Spleen (tissue), 7 donors: Measurements from ENCODE around the gene SLC9C2.
"Not testable (repeated sequence)": the region's sequence is repeated elsewhere in the genome, so short reads cannot be mapped to it uniquely, and the experiment has no call there.

ENCODE experiments used
- POLR2A ChIP-seq, 3 donors: fragments of 450-650 bp; IDR thresholded peaks; one replicate each; pipeline ENCODE4 v1.5.1; 2017; ENCODE audit warnings: antibody characterized with exemption in 3 of 3, mild to moderate bottlenecking in 1 of 3
- POLR2AphosphoS5 ChIP-seq, 3 donors: sonication (generic); formaldehyde crosslinking; IDR thresholded peaks; one replicate each; pipeline ENCODE4 v1.5.1; 2017; ENCODE audit warnings: antibody characterized with exemption in 3 of 3
- TF ChIP-seq, protein P1 (sequence below), 11 experiments: fragments of 200-600 bp in 7 of 11; fragments of 450-650 bp in 4 of 11; sonication (generic) in 4 of 11; IDR thresholded peaks in 8 of 11; conservative IDR thresholded peaks in 3 of 11; 1 replicate in 7 of 11; 2 replicates in 4 of 11; pipeline versions ENCODE4 v1.4.0 to v1.8.0; 2016 to 2021; ENCODE audit warnings: antibody characterized with exemption in 11 of 11, inconsistent platforms in 4 of 11, mild to moderate bottlenecking in 1 of 11
- donor health status: DM: no; HTN: no; CAD: no; lungs with moderate emphysema.
- donor health status: DM: no; HTN: no; CAD: no.
- donor health status: DM: no; HTN: no; CAD: no.

DNA sequence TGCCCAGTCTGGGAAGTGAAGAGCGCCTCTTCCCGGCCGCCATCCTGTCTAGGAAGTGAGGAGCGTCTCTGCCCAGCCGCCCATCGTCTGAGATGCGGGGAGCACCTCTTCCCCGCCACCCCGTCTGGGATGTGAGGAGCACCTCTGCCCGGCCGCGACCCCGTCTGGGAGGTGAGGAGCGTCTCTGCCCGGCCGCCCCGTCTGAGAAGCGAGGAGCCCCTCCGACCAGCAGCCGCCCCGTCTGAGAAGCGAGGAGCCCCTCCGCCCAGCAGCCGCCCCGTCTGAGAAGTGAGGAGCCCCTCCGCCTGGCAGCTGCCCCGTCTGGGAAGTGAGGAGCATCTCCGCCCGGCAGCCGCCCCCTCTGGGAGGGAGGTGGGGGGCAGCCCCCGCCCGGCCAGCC is 10.2 kb upstream of the SLC9C2 start:
- TF ChIP-seq POLR2A, POLR2AphosphoS5 (IDR thresholded peaks at IDR 0.05): not testable (repeated sequence)
- TF ChIP-seq, protein P1, sequence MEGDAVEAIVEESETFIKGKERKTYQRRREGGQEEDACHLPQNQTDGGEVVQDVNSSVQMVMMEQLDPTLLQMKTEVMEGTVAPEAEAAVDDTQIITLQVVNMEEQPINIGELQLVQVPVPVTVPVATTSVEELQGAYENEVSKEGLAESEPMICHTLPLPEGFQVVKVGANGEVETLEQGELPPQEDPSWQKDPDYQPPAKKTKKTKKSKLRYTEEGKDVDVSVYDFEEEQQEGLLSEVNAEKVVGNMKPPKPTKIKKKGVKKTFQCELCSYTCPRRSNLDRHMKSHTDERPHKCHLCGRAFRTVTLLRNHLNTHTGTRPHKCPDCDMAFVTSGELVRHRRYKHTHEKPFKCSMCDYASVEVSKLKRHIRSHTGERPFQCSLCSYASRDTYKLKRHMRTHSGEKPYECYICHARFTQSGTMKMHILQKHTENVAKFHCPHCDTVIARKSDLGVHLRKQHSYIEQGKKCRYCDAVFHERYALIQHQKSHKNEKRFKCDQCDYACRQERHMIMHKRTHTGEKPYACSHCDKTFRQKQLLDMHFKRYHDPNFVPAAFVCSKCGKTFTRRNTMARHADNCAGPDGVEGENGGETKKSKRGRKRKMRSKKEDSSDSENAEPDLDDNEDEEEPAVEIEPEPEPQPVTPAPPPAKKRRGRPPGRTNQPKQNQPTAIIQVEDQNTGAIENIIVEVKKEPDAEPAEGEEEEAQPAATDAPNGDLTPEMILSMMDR (IDR thresholded peaks at IDR 0.05 in 8 of 11, conservative IDR thresholded peaks at IDR 0.05 in 3 of 11) = not testable (repeated sequence)
